HG02970 (cell line): ENCODE results near the gene CCR1.
"Not testable (repeated sequence)": the region's sequence is repeated elsewhere in the genome, so short reads cannot be mapped to it uniquely, and the experiment has no call there.

Source experiments
- ATAC-seq: cut with Tn5 transposase; IDR thresholded peaks from one replicate; pipeline ENCODE4 v1.9.1; 2021; ENCODE audit warnings: mild to moderate bottlenecking, moderate library complexity, moderate number of reproducible peaks; ENCODE audit not compliant: unreplicated experiment, low FRiP score

The CCR1 gene

GRCh38 chr3:46213201-46213600 lies 5.1 kb upstream of the CCR1 start:
- ATAC-seq = no peak

- ATAC-seq = no peak
Observed at GRCh38 chr3:46212101-46212500, 4.0 kb upstream of the CCR1 start.

GRCh38 chr3:46209746-46210470 lies 1.8 kb upstream of the CCR1 start:
- no peak for ATAC-seq

- no peak for ATAC-seq
Observed at GRCh38 chr3:46209053-46209452, 940 bp upstream of the CCR1 start.

GRCh38 chr3:46207514-46207913 lies 599 bp downstream of the CCR1 start:
- ATAC-seq = not testable (repeated sequence)

GRCh38 chr3:46206282-46207015 lies 1.7 kb downstream of the CCR1 start:
- no peak for ATAC-seq

GRCh38 chr3:46205286-46205960 lies 2.7 kb downstream of the CCR1 start:
- no peak for ATAC-seq

GRCh38 chr3:46203681-46204080 lies 4.4 kb downstream of the CCR1 start:
- no peak for ATAC-seq

- no peak for ATAC-seq
Observed at GRCh38 chr3:46202535-46202934, 5.6 kb downstream of the CCR1 start.

- no peak for ATAC-seq
Observed at GRCh38 chr3:46200790-46201189, 7.3 kb downstream of the CCR1 start.

- no peak for ATAC-seq
Observed at GRCh38 chr3:46200211-46200610, 7.9 kb downstream of the CCR1 start.

- ATAC-seq = no peak
Observed at GRCh38 chr3:46196261-46196957, 11.7 kb downstream of the CCR1 start.

- ATAC-seq = no peak
Observed at GRCh38 chr3:46194868-46195553, 13.1 kb downstream of the CCR1 start.

- no peak for ATAC-seq
Observed at GRCh38 chr3:46193436-46193835, 14.7 kb downstream of the CCR1 start.

GRCh38 chr3:46192939-46193338 lies 15.2 kb downstream of the CCR1 start:
- no peak for ATAC-seq

GRCh38 chr3:46191730-46192129 lies 16.4 kb downstream of the CCR1 start:
- ATAC-seq = no peak

GRCh38 chr3:46188708-46189107 lies 19.4 kb downstream of the CCR1 start:
- no peak for ATAC-seq

- ATAC-seq = no peak
Observed at GRCh38 chr3:46187876-46188275, 20.2 kb downstream of the CCR1 start.

- ATAC-seq = peak; percentile 11
Observed at GRCh38 chr3:46187341-46187700, 20.8 kb downstream of the CCR1 start.
